HG03565 (cell line): ENCODE measurements around the gene FARSA.
"Not testable (repeated sequence)": the region's sequence is repeated elsewhere in the genome, so short reads cannot be mapped to it uniquely, and the experiment has no call there.

Source experiments
- ATAC-seq: cut with Tn5 transposase; IDR thresholded peaks from one replicate; pipeline ENCODE4 v1.9.1; 2021; ENCODE audit warnings: mild to moderate bottlenecking, moderate library complexity; ENCODE audit not compliant: unreplicated experiment

FARSA gene

DNA sequence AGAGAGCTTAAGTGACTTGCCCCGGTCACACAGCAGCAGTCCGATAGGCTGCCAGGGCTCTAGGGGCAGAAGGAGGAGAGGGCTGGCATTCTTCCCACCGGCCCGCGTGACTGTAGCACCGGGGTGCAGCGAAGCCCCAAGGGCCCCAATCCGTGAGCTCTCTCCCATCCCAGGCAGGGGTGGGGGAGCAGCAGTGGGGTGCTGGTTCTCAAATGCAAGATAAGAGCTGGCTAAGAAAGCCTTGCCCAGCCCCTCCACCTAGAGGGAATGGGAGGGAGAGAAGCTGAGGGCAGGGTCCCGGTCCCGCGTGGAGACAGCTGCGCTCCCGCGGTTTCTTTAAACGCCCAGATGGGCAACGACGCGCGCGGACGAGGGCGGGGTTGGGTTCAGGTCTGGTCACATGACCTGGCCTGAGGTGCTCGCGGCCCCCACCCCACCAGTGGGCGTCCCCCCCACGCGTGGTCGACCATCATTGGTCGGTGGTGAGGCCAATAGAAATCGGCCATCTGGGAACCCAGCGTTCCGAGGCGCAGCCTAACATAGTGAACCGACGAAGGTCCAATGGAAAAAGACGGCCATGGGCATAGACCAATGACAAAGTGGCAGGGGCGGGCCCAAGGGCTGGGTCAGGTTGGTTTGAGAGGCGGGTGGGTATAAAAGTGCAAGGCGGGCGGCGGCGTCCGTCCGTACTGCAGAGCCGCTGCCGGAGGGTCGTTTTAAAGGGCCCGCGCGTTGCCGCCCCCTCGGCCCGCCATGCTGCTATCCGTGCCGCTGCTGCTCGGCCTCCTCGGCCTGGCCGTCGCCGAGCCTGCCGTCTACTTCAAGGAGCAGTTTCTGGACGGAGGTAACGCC lies 4.6 kb upstream of the FARSA start, which contains the start of gene CALR:
Gene CALR (plus strand): TSS at position 683 of the 852 bp plus-strand sequence. CDS start 71 bp downstream, at position 754.
- peak; percentile 79 for ATAC-seq

DNA sequence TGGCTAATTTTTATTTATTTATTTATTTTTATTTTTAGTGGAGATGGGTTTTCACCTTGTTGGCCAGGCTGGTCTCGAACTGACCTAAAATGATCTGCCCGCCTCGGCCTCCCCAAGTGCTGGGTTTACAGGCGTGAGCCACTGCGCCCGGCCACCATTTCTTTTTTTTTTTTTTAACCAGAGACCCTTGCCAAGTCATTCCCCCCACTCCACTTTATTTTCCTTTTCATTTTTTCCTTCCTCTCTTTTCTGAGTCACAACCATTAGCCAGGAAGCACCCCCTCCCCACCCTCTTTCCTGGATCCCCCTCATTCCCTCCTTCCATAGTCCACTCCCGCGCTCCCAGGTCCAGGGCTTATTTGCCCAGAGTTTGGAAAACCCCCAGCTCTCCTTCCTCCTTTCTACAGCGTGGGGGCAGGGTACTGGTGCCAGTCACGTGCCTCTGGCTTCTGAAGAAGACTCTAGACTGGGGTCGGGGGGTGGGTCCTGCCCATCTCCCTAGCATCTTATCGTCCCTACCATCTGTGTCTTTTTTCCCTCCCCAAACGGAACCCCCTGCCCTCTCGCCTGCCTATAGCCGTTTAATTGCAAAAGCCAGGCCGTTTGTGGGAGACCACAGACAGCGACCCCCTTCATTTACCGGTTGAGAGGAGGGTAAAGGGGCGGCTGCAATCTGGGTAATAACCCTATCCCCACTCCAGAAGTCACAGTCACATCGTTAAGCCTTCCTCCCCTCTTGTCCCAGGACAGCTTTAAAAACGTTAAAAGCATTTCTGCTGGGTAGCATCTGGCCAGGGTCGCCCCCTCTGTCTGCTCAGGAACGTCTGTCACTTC lies 3.8 kb upstream of the FARSA start:
- ATAC-seq: no peak

- no peak for ATAC-seq
Measured at GRCh38 chr19:12936582-12936981, 3.1 kb upstream of the FARSA start.

GRCh38 chr19:12935071-12935470 lies 1.6 kb upstream of the FARSA start:
- no peak for ATAC-seq

- no peak for ATAC-seq
Measured at GRCh38 chr19:12932392-12933286, 872 bp downstream of the FARSA start.

DNA sequence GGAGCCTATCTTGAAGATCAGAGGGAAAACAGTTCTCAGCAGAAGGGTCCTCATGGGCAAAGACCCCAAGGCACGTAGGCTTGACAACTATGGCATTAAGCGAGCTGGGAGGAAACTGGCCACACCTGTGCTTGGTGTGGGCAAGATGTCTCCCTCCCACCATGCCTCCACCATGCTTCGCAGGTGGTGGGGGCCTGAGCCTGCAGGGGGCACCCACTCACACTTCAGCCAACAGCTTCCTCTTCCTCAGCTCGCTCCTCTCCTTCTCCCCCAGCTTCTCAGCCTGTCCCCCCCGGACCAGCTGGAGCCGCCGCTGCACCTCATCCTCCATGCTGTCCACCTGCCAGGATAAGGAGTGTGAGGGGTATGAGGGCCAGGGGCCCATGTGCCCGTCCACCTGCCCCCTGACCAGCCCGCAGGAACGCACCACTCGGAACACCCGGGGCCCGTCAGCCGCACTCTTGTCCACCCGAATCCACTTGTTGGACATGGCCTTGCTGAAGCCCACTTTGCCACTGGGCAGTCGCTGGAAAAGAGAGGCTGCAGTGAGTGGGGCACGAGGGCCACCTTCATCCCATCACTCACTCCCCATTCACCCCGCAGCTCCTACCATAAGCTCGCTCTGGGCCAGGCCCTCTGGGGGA lies 3.4 kb downstream of the FARSA start:
- no peak for ATAC-seq

GRCh38 chr19:12924621-12925310 lies 8.7 kb downstream of the FARSA start:
- no peak for ATAC-seq

- no peak for ATAC-seq
Measured at GRCh38 chr19:12922959-12923358, 10.6 kb downstream of the FARSA start.

GRCh38 chr19:12921047-12921446 lies 12.5 kb downstream of the FARSA start:
- ATAC-seq: no peak

DNA sequence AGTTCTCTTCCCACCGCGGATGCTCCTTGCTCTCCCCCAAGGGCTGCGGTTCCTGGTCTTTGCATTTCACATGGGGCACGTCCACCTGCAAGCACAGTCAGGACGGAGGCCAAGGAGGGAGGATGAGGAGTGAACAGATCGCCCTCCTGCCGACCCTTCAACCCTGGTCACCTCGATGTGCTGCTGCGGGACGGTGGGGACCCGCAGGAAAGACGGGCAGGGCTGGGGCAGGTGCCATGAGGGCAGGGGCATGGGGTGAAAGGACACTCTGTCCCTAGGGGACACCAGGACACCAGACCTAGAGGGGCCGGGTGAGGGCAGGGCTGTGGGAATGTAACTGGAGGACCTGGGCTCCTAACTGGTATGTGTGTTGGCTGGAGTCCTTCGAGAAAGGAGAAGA lies 15.3 kb downstream of the FARSA start:
- no peak for ATAC-seq

- not testable (repeated sequence) for ATAC-seq
Measured at GRCh38 chr19:12915860-12916259, 17.7 kb downstream of the FARSA start.

- ATAC-seq: no peak
Measured at GRCh38 chr19:12913851-12914690, 19.4 kb downstream of the FARSA start.

GRCh38 chr19:12913011-12913561 lies 20.4 kb downstream of the FARSA start:
- ATAC-seq: no peak

DNA sequence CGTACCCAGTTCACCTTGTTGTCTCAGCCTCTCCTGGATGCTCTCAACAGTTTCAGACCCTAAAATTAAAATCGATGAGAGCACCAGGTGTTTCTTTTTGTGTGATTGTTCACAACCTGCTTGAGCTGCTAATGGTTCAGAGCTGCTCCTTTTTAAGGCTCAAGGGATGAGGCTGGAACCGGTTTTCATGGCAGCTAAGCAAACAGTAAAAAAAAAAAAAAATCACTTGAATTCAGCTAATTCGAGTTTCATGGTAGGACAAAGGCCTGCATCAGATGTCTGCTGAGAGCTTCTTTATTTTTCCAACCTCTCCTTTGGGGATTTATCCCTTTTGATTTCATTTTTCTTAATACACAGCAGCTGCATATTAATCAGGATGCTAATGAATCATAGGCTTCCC lies 20.9 kb downstream of the FARSA start:
- no peak for ATAC-seq

GRCh38 chr19:12907166-12907565 lies 26.3 kb downstream of the FARSA start:
- no peak for ATAC-seq

- no peak for ATAC-seq
Measured at GRCh38 chr19:12899891-12900518, 33.5 kb downstream of the FARSA start.

DNA sequence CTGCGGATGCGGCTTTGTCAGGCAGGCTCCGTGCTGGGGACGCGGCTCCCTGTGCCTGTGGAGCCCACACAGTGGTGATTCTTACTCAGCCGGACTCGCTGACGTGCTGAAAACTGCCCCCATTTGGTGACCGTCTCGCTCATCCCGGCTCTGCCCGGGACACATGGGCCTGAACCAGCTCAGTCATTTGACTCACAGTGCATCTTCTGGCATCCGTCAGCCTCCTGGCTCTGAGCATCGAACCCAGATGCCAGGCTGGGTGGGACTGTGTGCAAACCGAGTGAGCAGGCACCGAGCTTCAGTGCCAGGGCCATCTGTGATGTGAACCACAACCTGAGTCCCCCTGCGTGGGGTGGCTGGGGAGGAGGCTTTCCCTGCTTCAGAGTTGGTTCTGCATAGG lies 37.1 kb downstream of the FARSA start:
- ATAC-seq: no peak

GRCh38 chr19:12893582-12893981 lies 39.9 kb downstream of the FARSA start:
- no peak for ATAC-seq
